Liver (tissue), 2 donors: Measurements from ENCODE around the gene HIPK2.

Experiments used
- TF ChIP-seq, protein P1 (sequence below): IDR thresholded peaks from 2 replicates; pipeline ENCODE4 v1.6.1; 2016; ENCODE audit warnings: antibody characterized with exemption, mild to moderate bottlenecking
- TF ChIP-seq, protein P2 (sequence below): fragments of 150-350 bp; IDR thresholded peaks from 2 replicates; pipeline ENCODE4 v1.5.1; 2017; ENCODE audit warnings: improper control_type of control experiment, low read depth, low read length; ENCODE audit not compliant: missing input control
- donor health status: healthy.

- TF ChIP-seq, protein P1, sequence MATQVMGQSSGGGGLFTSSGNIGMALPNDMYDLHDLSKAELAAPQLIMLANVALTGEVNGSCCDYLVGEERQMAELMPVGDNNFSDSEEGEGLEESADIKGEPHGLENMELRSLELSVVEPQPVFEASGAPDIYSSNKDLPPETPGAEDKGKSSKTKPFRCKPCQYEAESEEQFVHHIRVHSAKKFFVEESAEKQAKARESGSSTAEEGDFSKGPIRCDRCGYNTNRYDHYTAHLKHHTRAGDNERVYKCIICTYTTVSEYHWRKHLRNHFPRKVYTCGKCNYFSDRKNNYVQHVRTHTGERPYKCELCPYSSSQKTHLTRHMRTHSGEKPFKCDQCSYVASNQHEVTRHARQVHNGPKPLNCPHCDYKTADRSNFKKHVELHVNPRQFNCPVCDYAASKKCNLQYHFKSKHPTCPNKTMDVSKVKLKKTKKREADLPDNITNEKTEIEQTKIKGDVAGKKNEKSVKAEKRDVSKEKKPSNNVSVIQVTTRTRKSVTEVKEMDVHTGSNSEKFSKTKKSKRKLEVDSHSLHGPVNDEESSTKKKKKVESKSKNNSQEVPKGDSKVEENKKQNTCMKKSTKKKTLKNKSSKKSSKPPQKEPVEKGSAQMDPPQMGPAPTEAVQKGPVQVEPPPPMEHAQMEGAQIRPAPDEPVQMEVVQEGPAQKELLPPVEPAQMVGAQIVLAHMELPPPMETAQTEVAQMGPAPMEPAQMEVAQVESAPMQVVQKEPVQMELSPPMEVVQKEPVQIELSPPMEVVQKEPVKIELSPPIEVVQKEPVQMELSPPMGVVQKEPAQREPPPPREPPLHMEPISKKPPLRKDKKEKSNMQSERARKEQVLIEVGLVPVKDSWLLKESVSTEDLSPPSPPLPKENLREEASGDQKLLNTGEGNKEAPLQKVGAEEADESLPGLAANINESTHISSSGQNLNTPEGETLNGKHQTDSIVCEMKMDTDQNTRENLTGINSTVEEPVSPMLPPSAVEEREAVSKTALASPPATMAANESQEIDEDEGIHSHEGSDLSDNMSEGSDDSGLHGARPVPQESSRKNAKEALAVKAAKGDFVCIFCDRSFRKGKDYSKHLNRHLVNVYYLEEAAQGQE = no peak
- TF ChIP-seq, protein P2, sequence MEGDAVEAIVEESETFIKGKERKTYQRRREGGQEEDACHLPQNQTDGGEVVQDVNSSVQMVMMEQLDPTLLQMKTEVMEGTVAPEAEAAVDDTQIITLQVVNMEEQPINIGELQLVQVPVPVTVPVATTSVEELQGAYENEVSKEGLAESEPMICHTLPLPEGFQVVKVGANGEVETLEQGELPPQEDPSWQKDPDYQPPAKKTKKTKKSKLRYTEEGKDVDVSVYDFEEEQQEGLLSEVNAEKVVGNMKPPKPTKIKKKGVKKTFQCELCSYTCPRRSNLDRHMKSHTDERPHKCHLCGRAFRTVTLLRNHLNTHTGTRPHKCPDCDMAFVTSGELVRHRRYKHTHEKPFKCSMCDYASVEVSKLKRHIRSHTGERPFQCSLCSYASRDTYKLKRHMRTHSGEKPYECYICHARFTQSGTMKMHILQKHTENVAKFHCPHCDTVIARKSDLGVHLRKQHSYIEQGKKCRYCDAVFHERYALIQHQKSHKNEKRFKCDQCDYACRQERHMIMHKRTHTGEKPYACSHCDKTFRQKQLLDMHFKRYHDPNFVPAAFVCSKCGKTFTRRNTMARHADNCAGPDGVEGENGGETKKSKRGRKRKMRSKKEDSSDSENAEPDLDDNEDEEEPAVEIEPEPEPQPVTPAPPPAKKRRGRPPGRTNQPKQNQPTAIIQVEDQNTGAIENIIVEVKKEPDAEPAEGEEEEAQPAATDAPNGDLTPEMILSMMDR = no peak
Observed at GRCh38 chr7:139523199-139523941, 254.4 kb downstream of the HIPK2 start, which contains the start of gene CLEC2L.
